Stimulated activated CD4-positive, alpha-beta T cell treated with anti-CD3 and anti-CD28 coated beads, Interleukin-12 subunit alpha, Interleukin-12 subunit beta, amount 100 ng/mL, for 48 hours (primary cell): ENCODE measurements around the gene YARS1.

Source experiments
- DNase-seq, 3 donors: peaks; one replicate each; pipeline ENCODE4 v3.0.0-alpha.2; 2020; ENCODE audit warnings: low read depth in 2 of 3, low spot score in 1 of 3

Gene YARS1

GRCh38 chr1:32817159-32817814, at the start of gene YARS1, which contains the start of gene S100PBP:
YARS1 (minus strand) TSS chr1:32817358; CDS start chr1:32817244, 114 bp downstream.
S100PBP (plus strand) TSS chr1:32817653; CDS start chr1:32826100, 8,447 bp downstream.
- peak; percentile 100 for DNase-seq

DNA sequence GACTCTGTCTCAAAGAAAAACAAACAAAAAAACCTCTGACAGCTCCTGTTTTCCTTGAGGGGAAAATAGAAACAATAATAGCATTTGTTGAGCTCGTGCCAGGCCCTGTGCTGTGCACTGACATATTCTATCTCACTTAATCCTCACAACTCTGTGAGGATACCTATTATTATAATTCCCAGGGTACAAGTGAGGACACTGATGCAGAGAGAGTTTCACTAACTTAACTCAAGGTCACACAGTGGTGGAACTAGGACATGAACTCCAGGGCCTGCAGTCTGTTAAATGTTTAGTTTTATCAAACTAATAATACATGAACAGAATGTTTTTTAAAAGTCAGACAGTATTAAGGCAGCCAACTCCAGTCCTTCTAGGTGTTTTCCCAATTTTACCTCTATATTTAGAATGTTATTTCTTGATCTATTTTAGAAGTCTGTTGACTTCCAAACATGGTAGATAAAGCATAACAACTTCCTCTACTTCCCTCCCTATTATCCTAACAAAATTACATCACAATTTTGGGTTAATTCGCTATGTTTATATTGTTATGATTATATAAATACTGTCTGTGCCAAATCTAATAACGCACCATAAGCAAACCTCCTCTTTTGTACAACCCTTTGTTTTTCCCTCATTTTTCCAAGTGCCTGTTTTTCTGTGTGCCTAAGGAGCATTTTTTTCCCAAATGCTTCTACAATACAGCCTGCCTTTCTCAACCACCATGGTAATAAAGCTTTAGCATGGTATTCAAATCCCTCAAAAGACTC, 48.7 kb upstream of the YARS1 start:
- DNase-seq: no peak

DNA sequence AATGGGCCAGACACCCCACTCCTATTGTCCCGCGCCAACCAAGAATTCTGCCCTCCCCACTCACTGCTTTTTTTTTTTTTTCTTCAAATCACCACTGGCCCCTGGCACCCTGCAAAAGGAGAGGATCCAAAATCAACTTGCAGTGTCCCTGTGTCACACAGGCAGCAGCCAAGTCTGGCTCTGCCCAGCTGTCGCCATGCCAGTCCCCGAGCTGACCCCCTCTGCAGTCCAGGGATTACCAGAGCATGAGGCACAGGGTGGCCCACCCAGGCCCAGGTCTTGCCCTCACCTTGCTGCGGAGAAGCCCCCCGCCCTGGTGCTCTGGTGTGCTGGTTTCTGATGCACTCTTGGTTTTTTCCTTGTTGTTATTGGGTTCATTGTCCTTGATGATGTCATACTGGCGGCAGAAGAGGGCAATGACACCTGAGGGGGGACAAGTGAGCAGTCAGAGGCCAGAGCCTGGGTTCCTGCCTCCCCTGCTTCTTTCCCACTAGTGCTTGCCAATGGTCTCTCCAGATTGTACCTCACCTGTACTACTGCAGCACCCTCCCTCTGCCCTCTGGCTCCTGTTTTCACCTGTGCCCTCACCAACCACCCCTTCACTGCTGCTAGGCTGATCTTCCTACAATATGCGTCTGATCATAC, 47.3 kb upstream of the YARS1 start:
- DNase-seq: no peak

DNA sequence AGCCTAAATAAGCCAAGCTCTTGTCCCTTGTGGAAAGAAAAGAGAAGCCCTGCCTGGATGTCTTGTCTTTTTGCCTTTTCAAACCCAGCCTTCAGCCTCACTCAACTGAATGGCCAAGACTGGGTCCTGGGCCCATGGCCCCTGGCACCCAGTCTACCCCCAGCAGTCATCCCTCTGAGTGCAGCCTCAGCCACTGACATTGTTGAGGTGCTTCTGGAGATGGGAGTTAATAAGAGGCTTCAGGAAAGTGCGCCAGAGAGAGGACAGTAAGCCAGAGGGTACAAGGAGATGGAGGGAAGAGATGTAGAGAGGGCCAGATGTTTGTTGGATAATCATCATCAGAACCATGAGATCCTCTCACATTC, 46.7 kb upstream of the YARS1 start:
- DNase-seq: no peak

DNA sequence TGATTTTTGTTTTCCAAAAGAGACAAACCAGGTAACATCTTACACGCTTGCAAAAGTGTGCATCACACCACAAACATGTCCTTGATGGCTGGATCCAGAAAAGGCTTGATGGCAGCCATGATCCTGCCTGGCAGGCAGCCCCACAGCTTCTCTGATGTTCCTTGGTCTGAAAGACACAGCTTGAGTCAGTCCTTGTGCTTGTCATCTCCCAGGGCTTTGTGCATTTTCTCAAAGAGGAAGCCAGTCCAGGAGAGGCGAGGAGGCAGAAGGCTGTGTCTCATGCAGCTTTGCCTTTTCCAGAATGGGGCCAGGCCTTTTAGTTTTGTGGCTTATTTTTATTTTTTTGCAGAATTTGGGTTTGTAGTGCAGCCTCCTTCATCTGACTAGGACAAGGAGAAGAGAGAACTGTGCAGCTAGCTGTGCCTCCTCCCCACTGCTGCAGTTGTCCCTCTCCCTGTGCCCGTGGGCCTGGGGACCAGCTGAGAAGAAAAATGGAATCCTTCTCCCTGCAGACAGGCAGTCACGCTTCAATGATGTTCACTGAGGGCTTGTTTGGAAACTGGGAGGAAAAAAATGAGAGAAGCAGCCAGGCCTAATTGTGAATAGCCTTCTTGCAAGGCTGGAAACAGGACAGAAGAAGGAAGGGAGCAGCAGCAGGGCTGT, 46.2 kb upstream of the YARS1 start:
- DNase-seq: no peak

DNA sequence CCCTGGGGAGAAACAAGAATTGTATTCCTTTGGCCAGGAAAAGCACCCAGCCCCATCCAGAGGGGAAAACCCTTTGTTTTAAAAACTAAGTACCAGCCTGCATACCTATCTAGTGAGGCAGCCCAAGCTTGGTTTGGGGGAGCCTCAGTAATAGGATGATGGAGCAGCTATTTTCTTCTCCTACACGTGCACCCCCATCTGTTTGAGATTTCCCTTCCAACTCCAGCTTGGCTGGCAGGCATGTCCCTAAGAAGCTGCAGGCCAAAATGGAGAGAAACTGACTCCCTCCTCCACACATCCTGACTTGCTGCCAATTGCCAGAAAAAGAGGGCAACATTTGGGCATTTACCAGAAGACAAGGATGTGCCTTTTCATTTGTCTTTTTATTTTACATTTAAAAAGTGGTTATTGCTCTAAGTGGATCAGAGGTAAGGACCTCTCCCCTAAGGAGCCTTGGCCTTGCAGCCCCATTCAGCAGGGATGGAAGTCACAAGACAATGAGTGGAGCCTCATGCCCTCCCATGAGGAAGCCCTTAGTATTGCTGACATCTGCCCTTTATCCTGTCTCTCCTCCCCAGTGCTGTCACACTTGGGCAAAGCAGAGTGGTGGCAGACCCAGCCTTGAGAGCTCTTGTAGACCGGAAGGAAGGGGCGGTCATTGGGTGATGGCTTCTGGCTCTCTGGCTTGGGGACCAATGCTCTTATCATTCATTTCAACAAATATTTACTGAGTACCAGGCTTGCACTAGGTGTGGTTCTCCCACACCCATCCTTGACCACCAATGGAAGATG, 44.9 kb upstream of the YARS1 start:
- DNase-seq: no peak

- DNase-seq: no peak
Observed at GRCh38 chr1:32860566-32860965, 43.4 kb upstream of the YARS1 start.

GRCh38 chr1:32859915-32860314, 42.8 kb upstream of the YARS1 start:
- no peak for DNase-seq

DNA sequence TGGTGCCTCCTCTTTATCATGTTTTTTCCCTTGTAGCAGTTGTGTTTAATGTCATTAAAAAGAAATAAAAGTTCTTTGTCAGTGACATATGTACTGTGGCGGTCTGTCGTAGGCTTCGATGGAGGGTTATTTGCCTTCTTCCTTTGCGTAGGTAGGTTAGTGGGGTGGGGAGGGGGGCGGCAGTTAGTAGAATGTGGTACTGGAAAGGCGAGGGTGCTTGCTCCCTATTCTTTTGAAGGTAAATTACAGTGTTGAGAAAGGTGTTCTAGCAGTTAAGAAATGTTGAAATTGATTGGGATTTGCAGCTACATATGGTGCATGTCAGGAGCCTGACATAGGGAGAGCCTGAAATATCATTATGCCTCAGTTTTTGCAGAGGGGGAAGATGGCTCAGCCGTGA, 41.6 kb upstream of the YARS1 start:
- DNase-seq: no peak

DNA sequence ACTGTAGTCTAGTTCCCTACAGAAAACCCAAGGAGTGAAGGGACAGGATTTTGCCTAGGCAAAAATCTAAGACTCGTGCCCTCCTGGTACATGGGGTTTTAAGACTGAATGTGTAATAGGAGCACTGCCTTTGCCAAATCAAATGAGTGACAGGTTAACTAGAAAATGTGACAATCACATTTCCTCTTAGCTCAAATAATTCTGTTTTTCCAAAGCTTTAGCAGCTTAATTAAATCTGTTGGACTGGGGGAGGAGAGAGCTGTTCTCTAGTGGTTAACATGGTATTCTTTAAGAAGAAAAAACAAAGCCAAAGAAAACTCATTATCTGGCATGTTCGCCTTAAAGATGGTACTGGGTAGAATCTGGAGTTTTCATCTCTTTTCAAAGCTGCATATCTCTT, 41.0 kb upstream of the YARS1 start:
- DNase-seq: no peak

DNA sequence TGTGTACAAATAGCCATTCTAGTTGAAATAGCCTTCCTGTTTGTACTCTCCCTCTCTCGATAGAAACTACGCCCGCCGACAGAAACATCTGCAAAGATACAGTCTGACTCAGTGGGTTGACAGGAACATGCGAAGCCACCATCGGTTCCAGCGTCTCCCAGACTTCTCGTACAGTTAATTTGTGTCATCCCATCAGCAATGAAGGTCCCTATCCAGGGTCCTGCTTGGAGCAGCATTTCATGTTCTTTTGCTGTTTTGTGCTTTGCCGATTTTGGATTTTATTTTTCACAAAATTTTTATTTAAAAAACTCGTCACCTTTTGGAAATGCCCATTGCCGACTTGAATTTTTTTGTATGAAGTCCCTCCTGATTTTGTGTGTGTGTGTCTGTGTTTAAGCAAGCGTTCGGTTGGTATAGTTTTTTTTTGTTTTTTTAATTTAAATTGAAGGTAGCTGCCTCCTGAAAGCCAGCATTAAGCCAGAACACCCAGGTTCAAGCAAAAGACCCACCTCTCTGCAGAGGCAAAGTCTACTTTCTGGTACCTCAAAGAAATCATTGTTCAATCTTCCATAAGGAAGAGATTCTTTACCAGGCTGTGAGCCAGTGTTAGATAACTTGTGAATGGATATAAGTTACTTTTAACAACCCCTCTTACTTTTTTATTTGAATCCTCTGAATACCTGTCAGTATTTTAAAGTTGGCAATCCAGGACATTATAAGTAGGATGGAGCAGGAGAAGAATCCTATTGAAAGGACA, 38.9 kb upstream of the YARS1 start:
- DNase-seq: no peak

DNA sequence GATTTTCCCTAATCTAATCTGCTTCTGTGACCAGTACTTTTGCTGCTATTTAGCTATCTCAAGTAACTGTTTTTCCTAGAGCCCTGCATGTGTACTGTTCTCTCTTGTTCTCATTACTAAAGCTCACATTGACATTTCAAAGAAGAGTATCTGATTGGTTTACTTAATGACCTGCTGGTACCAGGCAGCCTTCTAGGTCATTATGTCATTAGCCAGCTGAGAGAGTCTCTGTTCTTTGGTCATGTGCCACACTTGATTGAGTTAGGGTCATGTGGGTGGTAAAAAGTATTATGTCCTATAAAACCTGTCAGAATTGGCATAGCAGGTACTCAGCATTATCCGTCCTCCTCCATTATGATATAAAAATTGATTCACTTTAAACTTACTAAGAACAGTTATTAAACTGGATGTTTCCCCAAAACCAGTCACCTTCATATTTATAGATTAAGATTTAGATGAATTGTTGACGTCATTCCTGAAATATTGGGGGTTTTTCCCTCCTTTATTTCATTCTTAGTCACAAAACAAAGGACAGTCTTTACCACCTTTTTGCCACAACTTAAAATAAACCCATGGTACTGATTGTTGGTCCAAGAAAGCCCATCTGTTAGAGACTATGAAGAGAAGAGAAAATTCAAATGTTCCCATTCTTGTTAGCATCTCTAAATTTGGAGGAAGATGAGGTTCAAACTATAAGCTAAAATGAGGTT, 31.4 kb upstream of the YARS1 start:
- DNase-seq: no peak

- no peak for DNase-seq
Observed at GRCh38 chr1:32831878-32832277, 14.7 kb upstream of the YARS1 start.

GRCh38 chr1:32830092-32830852, 13.1 kb upstream of the YARS1 start:
- no peak for DNase-seq

DNA sequence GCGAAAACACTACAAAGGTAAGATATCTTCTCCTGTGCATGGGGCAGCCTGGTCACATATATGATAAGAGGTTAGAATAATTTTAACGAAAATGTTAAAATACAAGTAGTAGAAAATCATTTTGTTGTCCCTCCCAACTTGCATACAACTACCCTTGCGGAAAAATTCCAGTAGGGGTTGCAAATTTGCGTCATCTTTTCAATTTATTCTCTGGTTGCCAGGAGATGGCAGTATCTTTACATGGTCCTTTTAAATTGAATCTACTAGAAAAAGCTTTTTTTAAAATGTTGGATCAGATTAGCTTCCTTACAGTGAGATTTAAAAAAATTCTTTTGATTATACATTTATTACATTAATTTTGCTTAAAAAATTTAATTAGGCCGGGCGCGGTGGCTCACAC, 11.2 kb upstream of the YARS1 start:
- DNase-seq: no peak

GRCh38 chr1:32825181-32825580, 8.0 kb upstream of the YARS1 start:
- DNase-seq: no peak

DNA sequence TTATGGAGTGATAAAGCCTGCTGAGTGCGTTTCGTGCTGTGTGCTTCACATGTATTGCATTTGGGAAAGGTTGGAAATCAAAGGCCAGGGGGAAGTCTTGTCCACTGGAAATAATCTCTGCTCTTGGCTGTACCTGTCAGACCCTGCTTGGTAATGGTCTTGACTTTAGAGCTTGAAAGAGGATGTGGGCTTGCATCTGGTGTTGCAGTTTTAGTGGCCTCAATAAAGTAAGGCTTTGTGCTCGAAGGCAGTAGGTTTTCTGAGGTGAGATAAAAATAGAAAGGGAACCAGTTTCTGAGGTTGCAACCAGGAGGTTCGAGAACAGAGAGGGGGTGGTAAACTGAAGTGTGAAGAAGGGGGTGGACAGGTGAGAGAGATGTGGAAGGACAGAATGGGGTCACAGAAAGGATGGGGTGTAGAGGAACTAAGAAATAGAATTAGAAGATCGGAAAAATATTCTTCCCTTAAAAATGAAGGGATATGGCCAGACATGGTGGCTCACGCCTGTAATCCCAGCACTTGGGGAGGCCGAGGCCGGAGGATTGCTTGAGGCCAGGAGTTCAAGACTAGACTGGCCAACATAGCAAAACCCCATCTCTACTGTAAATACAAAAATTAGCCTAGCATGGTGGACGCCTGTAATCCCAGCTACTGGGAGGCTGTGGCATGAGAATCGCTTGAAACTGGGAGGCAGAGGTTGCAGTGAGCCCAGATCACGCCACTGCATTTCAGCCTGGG, 1.8 kb upstream of the YARS1 start:
- peak in 1 of 3 donors; percentile 8 for DNase-seq
